HG02623 (cell line): ENCODE data around the gene ANKS1A.
"Not testable (repeated sequence)": the region's sequence is repeated elsewhere in the genome, so short reads cannot be mapped to it uniquely, and the experiment has no call there.

Experiments used
- ATAC-seq: cut with Tn5 transposase; IDR thresholded peaks from one replicate; pipeline ENCODE4 v1.9.1; 2021; ENCODE audit warnings: moderate library complexity; ENCODE audit not compliant: unreplicated experiment

The ANKS1A gene

GRCh38 chr6:34888874-34889555 lies at the start of gene ANKS1A:
ANKS1A (plus strand) TSS chr6:34889255; CDS start chr6:34889403, 148 bp downstream.
- no peak for ATAC-seq

GRCh38 chr6:34839666-34840352 lies 49.2 kb upstream of the ANKS1A start:
- no peak for ATAC-seq

GRCh38 chr6:34849066-34849465 lies 40.0 kb upstream of the ANKS1A start:
- ATAC-seq, result not testable (repeated sequence)

- no peak for ATAC-seq
Observed at GRCh38 chr6:34851361-34851760, 37.7 kb upstream of the ANKS1A start.

- ATAC-seq, result no peak
Observed at GRCh38 chr6:34852406-34853085, 36.5 kb upstream of the ANKS1A start.

- ATAC-seq, result no peak
Observed at GRCh38 chr6:34855463-34855862, 33.6 kb upstream of the ANKS1A start.

- no peak for ATAC-seq
Observed at GRCh38 chr6:34858681-34859080, 30.4 kb upstream of the ANKS1A start.

GRCh38 chr6:34859951-34860350 lies 29.1 kb upstream of the ANKS1A start:
- no peak for ATAC-seq

- no peak for ATAC-seq
Observed at GRCh38 chr6:34860776-34861175, 28.3 kb upstream of the ANKS1A start.

GRCh38 chr6:34864007-34864406 lies 25.0 kb upstream of the ANKS1A start:
- ATAC-seq, result no peak

GRCh38 chr6:34865107-34865506 lies 23.9 kb upstream of the ANKS1A start:
- no peak for ATAC-seq

GRCh38 chr6:34866509-34866908 lies 22.5 kb upstream of the ANKS1A start:
- ATAC-seq, result no peak

- ATAC-seq, result no peak
Observed at GRCh38 chr6:34867484-34867883, 21.6 kb upstream of the ANKS1A start.

GRCh38 chr6:34871853-34872252 lies 17.2 kb upstream of the ANKS1A start:
- no peak for ATAC-seq

GRCh38 chr6:34872332-34872731 lies 16.7 kb upstream of the ANKS1A start:
- no peak for ATAC-seq

GRCh38 chr6:34875292-34876213 lies 13.5 kb upstream of the ANKS1A start:
- no peak for ATAC-seq

- ATAC-seq, result no peak
Observed at GRCh38 chr6:34876472-34876871, 12.6 kb upstream of the ANKS1A start.

- no peak for ATAC-seq
Observed at GRCh38 chr6:34877259-34877658, 11.8 kb upstream of the ANKS1A start.

GRCh38 chr6:34877869-34878485 lies 11.1 kb upstream of the ANKS1A start:
- ATAC-seq, result no peak

- ATAC-seq, result not testable (repeated sequence)
Observed at GRCh38 chr6:34884073-34884472, 5.0 kb upstream of the ANKS1A start.
